NCI-H2171 (cell line): ENCODE data around the gene BRME1.

Source experiments
- DNase-seq: peaks from one replicate; lab custom pipeline; 2025; lab: John Stamatoyannopoulos, UW

The BRME1 gene

GRCh38 chr19:13887517-13887916, 18.4 kb downstream of the BRME1 start:
- no peak for DNase-seq

GRCh38 chr19:13887018-13887436, 18.9 kb downstream of the BRME1 start:
- DNase-seq: no peak

GRCh38 chr19:13885826-13886365, 20.0 kb downstream of the BRME1 start:
- no peak for DNase-seq

- DNase-seq: no peak
These were observed 21.0 kb downstream of the BRME1 start for GRCh38 chr19:13884726-13885591.

GRCh38 chr19:13883516-13884064, 22.3 kb downstream of the BRME1 start:
- DNase-seq: no peak

- DNase-seq: no peak
These were observed 23.1 kb downstream of the BRME1 start for GRCh38 chr19:13882836-13883235.

GRCh38 chr19:13882419-13882795, 23.5 kb downstream of the BRME1 start:
- no peak for DNase-seq

- DNase-seq: no peak
These were observed 24.1 kb downstream of the BRME1 start for GRCh38 chr19:13881692-13882418.

- no peak for DNase-seq
These were observed 24.6 kb downstream of the BRME1 start for GRCh38 chr19:13881251-13881691.

- DNase-seq: peak; percentile 89
These were observed 25.6 kb downstream of the BRME1 start for GRCh38 chr19:13880059-13881043.

- DNase-seq: no peak
These were observed 28.6 kb downstream of the BRME1 start for GRCh38 chr19:13877303-13877702.

GRCh38 chr19:13876834-13877233, 29.1 kb downstream of the BRME1 start, which contains the start of gene NANOS3:
NANOS3 (plus strand) TSS chr19:13877134; CDS start chr19:13877249, 115 bp downstream.
- no peak for DNase-seq

GRCh38 chr19:13875824-13876223, 30.1 kb downstream of the BRME1 start:
- no peak for DNase-seq

- no peak for DNase-seq
These were observed 31.9 kb downstream of the BRME1 start for GRCh38 chr19:13873834-13874515.

GRCh38 chr19:13872695-13873389, 33.1 kb downstream of the BRME1 start:
- DNase-seq: no peak

- DNase-seq: no peak
These were observed 33.6 kb downstream of the BRME1 start for GRCh38 chr19:13872339-13872694.

- DNase-seq: no peak
These were observed 35.0 kb downstream of the BRME1 start for GRCh38 chr19:13870873-13871272.

GRCh38 chr19:13869281-13869680, 36.6 kb downstream of the BRME1 start:
- DNase-seq: no peak

GRCh38 chr19:13868663-13869062, 37.3 kb downstream of the BRME1 start:
- DNase-seq: no peak

- no peak for DNase-seq
These were observed 39.4 kb downstream of the BRME1 start for GRCh38 chr19:13866463-13867046.
